ENCODE data around the gene PSMB9. TPM values are rescaled to one million over a fixed set of nuclear protein-coding genes. Genes with fewer than 3 reads are reported as not detected.
A peak's percentile ranks its signal among the peaks of the same experiment; 100 is the strongest.

Gene PSMB9
- polyA plus RNA-seq, 1 donor: 21.7 TPM

DNA sequence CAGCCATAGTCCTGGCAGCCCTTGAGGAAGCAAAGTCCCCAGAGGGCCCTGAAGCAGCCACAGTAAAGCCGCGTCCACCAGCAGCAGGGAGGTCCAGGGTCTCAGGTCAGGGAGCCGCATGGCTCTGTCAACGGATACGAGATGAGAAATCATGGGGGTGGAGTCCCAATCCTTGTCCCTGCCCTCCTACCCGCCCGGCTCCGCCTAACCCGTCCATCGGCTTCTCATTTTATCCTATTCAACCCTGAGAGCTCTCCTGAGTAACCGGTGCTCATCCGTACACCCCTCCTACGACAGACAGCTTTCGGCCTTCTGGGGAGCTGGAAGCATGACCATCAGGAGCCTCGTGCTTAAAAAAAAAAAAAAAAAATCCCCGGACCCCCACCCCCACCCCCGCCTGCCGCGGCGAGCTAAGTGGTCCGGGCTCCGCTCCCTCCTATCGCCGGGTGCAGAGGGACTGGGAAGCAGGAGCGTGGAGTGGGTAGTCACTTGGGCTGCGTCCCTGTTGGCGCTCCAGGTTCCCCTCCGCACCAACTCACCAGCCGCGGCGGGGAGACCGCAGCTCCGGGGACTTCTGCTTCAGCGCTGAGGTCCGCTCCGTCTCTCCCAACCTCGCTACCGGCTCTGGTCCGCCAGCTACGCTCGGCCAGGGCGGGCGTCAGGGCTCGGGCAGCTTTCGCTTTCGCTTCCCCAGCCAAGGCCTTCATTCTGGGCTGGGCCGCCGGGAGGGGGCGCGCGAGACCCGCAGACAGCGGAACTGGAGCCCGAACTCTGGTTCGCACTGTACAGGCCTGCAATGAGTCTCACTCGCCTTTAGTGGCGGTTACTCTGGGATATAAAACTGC, 15.7 kb upstream of the PSMB9 start, which contains the start of gene TAP2:
Gene TAP2 (minus strand): TSS at position 626 of the 845 bp plus-strand sequence. CDS start 506 bp downstream, at position 120.
- H3K36me3 ChIP-seq (ENCODE audit: control insufficient read depth, insufficient read depth, low read length): peaks cover 15% of the 10 kb centered on the region

GRCh38 chr6:32839356-32839755, 14.6 kb upstream of the PSMB9 start:
- Histone ChIP-seq H3K36me3 (ENCODE audit: control insufficient read depth, insufficient read depth, low read length) (peaks cover 15% of the 10 kb centered on the region), H3K9me3 (ENCODE audit: control insufficient read depth, low read depth, low read length) (no peaks in the 10 kb centered on the region), H3K27me3 (ENCODE audit: control insufficient read depth, insufficient read depth, low read length) (no peaks in the 10 kb centered on the region), H3K4me1 (ENCODE audit: control insufficient read depth, insufficient read depth, low read length) (peaks cover 10% of the 10 kb centered on the region), H3K27ac (ENCODE audit: low read length) (no peak overlapping the region), H3K4me3 (ENCODE audit: low read length) (no peak overlapping the region)
- no CpG with 5 or more reads among the region's 15 CpGs for WGBS (ENCODE audit: insufficient coverage, low lambda C conversion rate)
- DNase-seq: no peak

More for the DNA sequence above, 15.7 kb upstream of the PSMB9 start, which contains the start of gene TAP2:
- H3K9me3 ChIP-seq (ENCODE audit: control insufficient read depth, low read depth, low read length): no peaks in the 10 kb centered on the region
- peak within 1 kb of the TSS; percentile 83 for H3K4me3 ChIP-seq (ENCODE audit: low read length)
- H3K27ac ChIP-seq (ENCODE audit: low read length): peak within 1 kb of the TSS; percentile 87
- H3K4me1 ChIP-seq (ENCODE audit: control insufficient read depth, insufficient read depth, low read length): peaks cover 9% of the 10 kb centered on the region
- no peaks in the 10 kb centered on the region for H3K27me3 ChIP-seq (ENCODE audit: control insufficient read depth, insufficient read depth, low read length)
- no CpG with 5 or more reads among the region's 57 CpGs for WGBS (ENCODE audit: insufficient coverage, low lambda C conversion rate)
- DNase-seq: peak; percentile 92 to 95

DNA sequence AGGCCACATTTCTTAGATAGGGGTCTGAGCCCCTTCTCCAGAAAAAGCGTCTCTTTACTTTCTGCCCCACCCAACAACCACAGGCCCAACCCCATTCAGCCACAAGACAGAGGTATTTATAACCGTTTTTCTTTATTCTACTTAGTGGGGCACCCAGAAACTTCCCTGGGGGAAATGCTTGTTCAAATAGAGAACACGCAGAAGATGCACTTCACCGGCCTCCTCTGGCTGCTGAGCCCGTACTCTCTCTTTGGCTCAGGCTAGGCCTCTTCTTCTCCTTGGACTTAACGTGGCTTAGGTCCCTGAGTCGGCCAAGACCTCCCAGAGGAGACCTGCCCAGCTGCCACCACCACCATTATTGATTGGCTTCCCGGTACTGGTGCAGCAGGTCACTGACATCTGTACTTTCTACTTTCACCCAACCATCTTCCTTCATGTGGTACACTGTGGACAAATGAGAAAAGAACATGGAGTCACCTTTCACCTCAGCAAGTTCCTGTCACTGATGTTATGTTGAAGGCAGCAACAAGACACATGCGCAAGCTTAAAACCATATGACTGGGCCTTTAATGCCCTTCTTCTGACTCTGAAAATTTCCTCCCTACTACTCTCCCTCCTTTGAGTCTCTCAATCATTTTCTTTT, 13.3 kb upstream of the PSMB9 start:
- no peaks in the 10 kb centered on the region for H3K9me3 ChIP-seq (ENCODE audit: control insufficient read depth, low read depth, low read length)
- H3K27me3 ChIP-seq (ENCODE audit: control insufficient read depth, insufficient read depth, low read length): no peaks in the 10 kb centered on the region
- no peak overlapping the region for H3K4me3 ChIP-seq (ENCODE audit: low read length)
- no peak overlapping the region for H3K27ac ChIP-seq (ENCODE audit: low read length)
- peaks cover 17% of the 10 kb centered on the region for H3K36me3 ChIP-seq (ENCODE audit: control insufficient read depth, insufficient read depth, low read length)
- peaks cover 14% of the 10 kb centered on the region for H3K4me1 ChIP-seq (ENCODE audit: control insufficient read depth, insufficient read depth, low read length)
- 80% methylated on average over 1 of the region's 9 CpGs for WGBS (ENCODE audit: insufficient coverage, low lambda C conversion rate)
- DNase-seq: no peak

DNA sequence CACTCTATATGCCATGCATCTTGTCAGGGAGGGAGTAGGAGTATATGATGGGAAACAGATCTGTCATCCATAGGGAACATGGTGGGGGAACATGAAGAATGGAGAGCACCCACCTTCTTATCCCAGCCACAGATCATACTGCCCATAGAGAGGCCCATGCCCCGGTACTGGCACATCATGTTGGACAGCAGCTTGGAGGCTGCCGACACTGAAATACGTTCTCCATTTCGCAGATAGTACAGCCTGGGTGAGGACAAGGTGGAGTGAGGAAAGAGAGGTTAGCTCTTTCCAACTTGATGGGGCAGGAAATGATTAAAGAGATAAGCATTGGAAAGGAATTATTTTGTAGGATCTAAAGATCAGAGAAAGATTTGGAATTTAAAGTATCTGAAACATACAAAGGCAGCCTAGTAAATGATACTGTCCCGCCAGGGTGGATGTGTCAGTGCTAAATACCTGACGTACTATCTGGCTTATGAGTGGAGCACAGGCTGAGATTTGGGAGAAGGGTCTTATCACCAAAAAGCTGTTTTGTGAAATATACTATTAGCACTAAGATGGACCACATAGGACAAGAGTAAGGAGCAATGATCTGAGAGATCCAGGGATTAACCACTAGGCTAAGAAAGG, 11.9 kb upstream of the PSMB9 start:
- no peaks in the 10 kb centered on the region for H3K9me3 ChIP-seq (ENCODE audit: control insufficient read depth, low read depth, low read length)
- H3K4me1 ChIP-seq (ENCODE audit: control insufficient read depth, insufficient read depth, low read length): peaks cover 14% of the 10 kb centered on the region
- no peak overlapping the region for H3K4me3 ChIP-seq (ENCODE audit: low read length)
- no CpG with 5 or more reads among the region's 6 CpGs for WGBS (ENCODE audit: insufficient coverage, low lambda C conversion rate)
- DNase-seq: no peak
- no peaks in the 10 kb centered on the region for H3K27me3 ChIP-seq (ENCODE audit: control insufficient read depth, insufficient read depth, low read length)
- H3K36me3 ChIP-seq (ENCODE audit: control insufficient read depth, insufficient read depth, low read length): peaks cover 27% of the 10 kb centered on the region
- H3K27ac ChIP-seq (ENCODE audit: low read length): no peak overlapping the region

DNA sequence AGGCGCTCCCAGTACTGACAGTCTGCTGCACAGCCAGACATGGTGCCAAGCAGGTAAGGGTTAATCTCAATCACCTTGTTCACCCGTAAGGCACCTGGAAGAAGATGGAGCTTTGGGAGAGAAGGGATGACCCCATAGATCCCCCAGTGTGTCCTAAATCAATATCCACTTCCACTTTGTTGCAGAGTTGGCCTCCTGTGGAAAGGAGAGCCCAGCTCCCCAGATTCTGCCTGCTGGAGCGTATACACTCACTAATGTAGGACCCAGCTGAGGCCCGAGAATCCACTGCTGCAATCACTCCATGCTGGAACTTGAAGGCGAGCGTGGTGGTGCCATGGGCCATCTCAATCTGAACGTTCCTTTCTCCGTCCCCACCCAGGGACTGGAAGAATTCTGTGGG, 11.3 kb upstream of the PSMB9 start:
- H3K4me3 ChIP-seq (ENCODE audit: low read length): no peak overlapping the region

GRCh38 chr6:32843331-32843978, 10.5 kb upstream of the PSMB9 start:
- no CpG with 5 or more reads among the region's 28 CpGs for WGBS (ENCODE audit: insufficient coverage, low lambda C conversion rate)
- Histone ChIP-seq H3K9me3 (ENCODE audit: control insufficient read depth, low read depth, low read length) (no peaks in the 10 kb centered on the region), H3K4me1 (ENCODE audit: control insufficient read depth, insufficient read depth, low read length) (peaks cover 9% of the 10 kb centered on the region), H3K36me3 (ENCODE audit: control insufficient read depth, insufficient read depth, low read length) (peaks cover 36% of the 10 kb centered on the region), H3K27me3 (ENCODE audit: control insufficient read depth, insufficient read depth, low read length) (no peaks in the 10 kb centered on the region), H3K4me3 (ENCODE audit: low read length) (peak overlapping the region; percentile 58), H3K27ac (ENCODE audit: low read length) (peak overlapping the region; percentile 72)
- DNase-seq: no peak

More for the DNA sequence above, 11.3 kb upstream of the PSMB9 start:
- H3K4me1 ChIP-seq (ENCODE audit: control insufficient read depth, insufficient read depth, low read length): peaks cover 13% of the 10 kb centered on the region
- H3K27ac ChIP-seq (ENCODE audit: low read length): no peak overlapping the region
- no peak for DNase-seq
- 100% methylated on average over 2 of the region's 8 CpGs for WGBS (ENCODE audit: insufficient coverage, low lambda C conversion rate)
- H3K9me3 ChIP-seq (ENCODE audit: control insufficient read depth, low read depth, low read length): no peaks in the 10 kb centered on the region
- no peaks in the 10 kb centered on the region for H3K27me3 ChIP-seq (ENCODE audit: control insufficient read depth, insufficient read depth, low read length)
- peaks cover 31% of the 10 kb centered on the region for H3K36me3 ChIP-seq (ENCODE audit: control insufficient read depth, insufficient read depth, low read length)

DNA sequence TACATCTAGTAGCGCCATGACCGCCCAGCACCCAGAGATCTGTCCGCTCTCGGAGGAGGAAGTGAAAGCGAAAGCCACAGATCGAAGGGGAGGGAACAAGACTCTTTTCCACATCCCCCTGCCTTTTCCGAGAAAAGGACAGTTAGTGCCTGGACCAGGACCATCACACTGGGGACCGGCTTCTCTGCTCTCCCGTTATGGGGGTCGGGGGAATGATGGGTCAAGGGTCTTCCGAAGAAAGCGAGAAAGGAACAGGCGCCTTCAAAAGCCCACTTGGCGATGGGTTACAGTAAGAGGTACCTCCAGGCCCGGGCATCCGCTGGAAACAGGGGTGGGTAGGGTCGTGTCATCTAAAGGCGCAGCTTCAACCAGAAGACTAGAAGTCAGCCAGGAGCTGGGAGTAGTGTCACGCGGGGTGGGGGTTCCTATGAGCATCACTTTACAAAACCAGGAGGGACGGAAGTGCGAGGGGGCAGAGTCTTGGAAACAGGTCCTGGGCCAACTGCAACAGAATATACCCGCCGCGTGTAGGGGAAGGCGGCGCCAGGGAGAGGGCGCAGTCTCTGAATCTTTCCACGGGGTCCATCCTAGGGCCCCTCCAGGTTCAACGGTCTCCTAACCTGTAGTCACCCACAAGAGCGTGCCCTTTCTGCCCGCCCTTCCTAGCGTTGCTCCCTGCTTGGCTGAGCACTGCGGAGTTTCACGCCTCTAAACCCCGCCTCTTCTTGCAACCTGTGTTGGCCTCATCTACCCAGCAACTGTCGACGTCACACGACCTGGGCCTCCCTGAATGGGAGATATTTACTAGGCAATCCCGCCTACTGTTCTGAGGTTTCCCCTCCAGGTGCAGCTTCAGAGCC, 9.8 kb upstream of the PSMB9 start, which contains the start of gene PSMB8:
Gene PSMB8 (minus strand): TSS at position 69 of the 860 bp plus-strand sequence. CDS start 51 bp downstream, at position 18.
- H3K36me3 ChIP-seq (ENCODE audit: control insufficient read depth, insufficient read depth, low read length): peaks cover 42% of the 10 kb centered on the region
- H3K27me3 ChIP-seq (ENCODE audit: control insufficient read depth, insufficient read depth, low read length): no peaks in the 10 kb centered on the region
- DNase-seq: peak; percentile 94 to 97
- peaks cover 9% of the 10 kb centered on the region for H3K4me1 ChIP-seq (ENCODE audit: control insufficient read depth, insufficient read depth, low read length)
- peak within 1 kb of the TSS; percentile 72 for H3K27ac ChIP-seq (ENCODE audit: low read length)
- whole genome bisulfite sequencing (ENCODE audit: insufficient coverage, low lambda C conversion rate): 10% methylated on average over 2 of the region's 40 CpGs
- H3K4me3 ChIP-seq (ENCODE audit: low read length): peak within 1 kb of the TSS; percentile 58
- no peaks in the 10 kb centered on the region for H3K9me3 ChIP-seq (ENCODE audit: control insufficient read depth, low read depth, low read length)

GRCh38 chr6:32844839-32845383, 9.1 kb upstream of the PSMB9 start:
- H3K27ac ChIP-seq (ENCODE audit: low read length): peak overlapping the region; percentile 72
- no peak for DNase-seq
- WGBS (ENCODE audit: insufficient coverage, low lambda C conversion rate): 100% methylated on average over 1 of the region's 19 CpGs
- H3K27me3 ChIP-seq (ENCODE audit: control insufficient read depth, insufficient read depth, low read length): no peaks in the 10 kb centered on the region
- peak overlapping the region; percentile 58 for H3K4me3 ChIP-seq (ENCODE audit: low read length)
- no peaks in the 10 kb centered on the region for H3K9me3 ChIP-seq (ENCODE audit: control insufficient read depth, low read depth, low read length)
- peaks cover 9% of the 10 kb centered on the region for H3K4me1 ChIP-seq (ENCODE audit: control insufficient read depth, insufficient read depth, low read length)
- peaks cover 44% of the 10 kb centered on the region for H3K36me3 ChIP-seq (ENCODE audit: control insufficient read depth, insufficient read depth, low read length)

GRCh38 chr6:32845384-32845884, 8.6 kb upstream of the PSMB9 start:
- WGBS (ENCODE audit: insufficient coverage, low lambda C conversion rate): no CpG with 5 or more reads among the region's 10 CpGs
- Histone ChIP-seq H3K4me3 (ENCODE audit: low read length) (peak overlapping the region; percentile 58), H3K27ac (ENCODE audit: low read length) (no peak overlapping the region), H3K27me3 (ENCODE audit: control insufficient read depth, insufficient read depth, low read length) (peaks cover 2% of the 10 kb centered on the region), H3K36me3 (ENCODE audit: control insufficient read depth, insufficient read depth, low read length) (peaks cover 50% of the 10 kb centered on the region), H3K4me1 (ENCODE audit: control insufficient read depth, insufficient read depth, low read length) (peaks cover 9% of the 10 kb centered on the region), H3K9me3 (ENCODE audit: control insufficient read depth, low read depth, low read length) (no peaks in the 10 kb centered on the region)
- no peak for DNase-seq
